GM19328 (cell line): Measurements from ENCODE around the gene IVL.

Experiments used
- ATAC-seq: cut with Tn5 transposase; IDR thresholded peaks from one replicate; pipeline ENCODE4 v1.9.1; 2021; ENCODE audit warnings: mild to moderate bottlenecking, moderate library complexity; ENCODE audit not compliant: unreplicated experiment

Gene IVL, protein sequence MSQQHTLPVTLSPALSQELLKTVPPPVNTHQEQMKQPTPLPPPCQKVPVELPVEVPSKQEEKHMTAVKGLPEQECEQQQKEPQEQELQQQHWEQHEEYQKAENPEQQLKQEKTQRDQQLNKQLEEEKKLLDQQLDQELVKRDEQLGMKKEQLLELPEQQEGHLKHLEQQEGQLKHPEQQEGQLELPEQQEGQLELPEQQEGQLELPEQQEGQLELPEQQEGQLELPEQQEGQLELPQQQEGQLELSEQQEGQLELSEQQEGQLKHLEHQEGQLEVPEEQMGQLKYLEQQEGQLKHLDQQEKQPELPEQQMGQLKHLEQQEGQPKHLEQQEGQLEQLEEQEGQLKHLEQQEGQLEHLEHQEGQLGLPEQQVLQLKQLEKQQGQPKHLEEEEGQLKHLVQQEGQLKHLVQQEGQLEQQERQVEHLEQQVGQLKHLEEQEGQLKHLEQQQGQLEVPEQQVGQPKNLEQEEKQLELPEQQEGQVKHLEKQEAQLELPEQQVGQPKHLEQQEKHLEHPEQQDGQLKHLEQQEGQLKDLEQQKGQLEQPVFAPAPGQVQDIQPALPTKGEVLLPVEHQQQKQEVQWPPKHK

GRCh38 chr1:152907686-152908601 lies at the start of gene IVL:
Gene IVL, plus strand, starts transcription at chr1:152908546. Its CDS starts 1,252 bp downstream, at chr1:152909798.
- ATAC-seq, result no peak

GRCh38 chr1:152859696-152860095 lies 48.6 kb upstream of the IVL start, which contains the start of gene LCE7A:
Gene LCE7A, plus strand, starts transcription at chr1:152859996. Its CDS starts 702 bp downstream, at chr1:152860698.
- no peak for ATAC-seq

DNA sequence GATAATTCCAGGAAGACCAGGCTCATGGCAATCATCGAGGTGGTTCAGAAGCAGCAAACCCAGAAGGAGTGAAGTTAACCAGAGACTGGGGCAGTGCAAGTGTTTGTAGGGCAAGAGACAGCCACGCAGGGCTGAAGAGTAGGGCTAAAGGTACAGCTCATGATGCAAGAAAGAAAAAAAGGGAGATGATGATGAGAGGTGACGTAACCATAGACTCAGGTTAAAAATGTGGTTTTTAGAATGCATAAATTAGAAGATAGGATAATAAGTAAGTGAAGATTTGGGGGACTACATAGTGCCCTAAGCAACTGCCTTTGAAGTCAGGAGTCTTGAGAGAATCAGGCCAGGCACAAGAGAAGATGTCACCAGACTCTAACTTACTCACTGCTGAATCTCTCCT lies 48.2 kb upstream of the IVL start:
- no peak for ATAC-seq

DNA sequence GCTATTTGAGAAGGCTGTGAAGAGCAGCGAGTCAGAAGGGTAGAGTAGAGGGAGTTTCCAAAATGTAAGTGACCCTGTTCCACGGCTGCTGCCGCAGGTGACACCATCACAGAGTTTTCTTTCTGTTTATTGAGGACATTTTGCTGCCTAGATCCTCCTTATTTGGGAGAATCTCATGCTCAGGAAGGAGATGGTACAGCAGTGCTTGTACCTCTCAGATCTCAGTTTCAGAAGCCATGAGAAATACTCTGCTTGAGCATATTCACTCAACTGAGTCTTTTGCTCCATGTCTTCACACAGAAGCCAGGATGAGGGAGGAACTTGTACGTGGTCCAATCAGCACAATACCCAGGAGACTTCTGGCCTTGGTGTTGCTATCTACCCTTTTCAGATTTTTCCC lies 47.0 kb upstream of the IVL start:
- no peak for ATAC-seq

DNA sequence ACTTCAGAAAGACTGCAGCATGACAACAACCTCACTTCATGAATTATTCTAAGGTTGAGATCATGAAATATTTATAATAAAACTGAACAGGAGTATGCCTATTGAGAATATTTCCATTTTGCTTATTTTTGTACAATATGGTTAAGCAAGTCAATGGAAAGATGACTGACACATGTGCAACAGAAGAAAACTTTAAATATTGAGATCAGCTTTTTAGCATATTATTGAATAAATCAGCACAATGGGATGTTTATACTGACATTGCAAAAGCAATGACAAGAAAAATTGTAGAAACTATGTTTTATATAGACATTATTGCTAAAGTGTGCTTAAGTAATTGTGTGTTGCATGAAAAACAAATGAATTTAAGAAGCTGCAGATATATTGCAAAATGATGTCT lies 43.9 kb upstream of the IVL start:
- no peak for ATAC-seq

GRCh38 chr1:152866321-152866720 lies 42.0 kb upstream of the IVL start:
- ATAC-seq, result no peak

- no peak for ATAC-seq
Observed at GRCh38 chr1:152869808-152870419, 38.4 kb upstream of the IVL start.

GRCh38 chr1:152870831-152871730 lies 37.3 kb upstream of the IVL start:
- no peak for ATAC-seq

DNA sequence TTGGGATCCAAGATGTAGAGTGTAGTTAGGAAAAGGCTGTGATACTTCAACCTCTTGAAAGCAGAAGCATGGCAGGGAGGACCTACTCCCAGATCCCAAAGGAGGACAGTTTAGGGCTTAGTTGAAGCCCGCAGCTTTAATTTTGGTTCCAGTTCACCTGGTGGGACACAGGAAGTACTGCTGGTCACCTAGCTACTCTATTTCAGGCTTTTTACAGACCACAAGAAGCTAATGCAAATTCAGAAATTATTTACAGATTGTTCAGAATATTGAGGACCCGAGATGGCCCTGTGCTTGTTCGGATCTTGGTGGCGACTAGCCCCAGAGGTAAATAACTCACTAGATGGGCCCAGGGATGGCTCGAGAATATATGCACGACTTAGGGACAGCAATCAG lies 36.6 kb upstream of the IVL start:
- ATAC-seq, result no peak

- no peak for ATAC-seq
Observed at GRCh38 chr1:152873495-152873894, 34.9 kb upstream of the IVL start.

DNA sequence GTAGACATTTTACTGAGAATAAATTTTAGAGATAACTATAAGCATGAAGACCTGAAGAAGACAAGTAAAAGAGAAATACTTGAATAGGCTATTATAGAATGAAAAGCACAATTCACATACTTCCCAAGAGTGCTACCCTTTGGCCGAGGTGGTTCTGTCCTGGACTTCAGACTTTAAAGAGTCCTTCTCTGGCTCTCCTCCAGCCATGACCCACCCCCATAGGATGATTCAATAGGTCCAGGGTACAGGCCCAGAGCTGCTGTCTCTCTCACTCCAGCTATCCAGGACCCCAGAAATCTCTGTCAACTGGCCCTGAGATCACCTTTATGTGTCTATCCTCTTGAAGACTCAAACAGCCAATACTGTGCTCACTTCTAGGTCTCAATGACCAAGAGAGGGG lies 31.5 kb upstream of the IVL start:
- ATAC-seq, result no peak

GRCh38 chr1:152878042-152878441 lies 30.3 kb upstream of the IVL start, which contains the start of gene SMCP:
Gene SMCP, plus strand, starts transcription at chr1:152878322. Its CDS starts 6,101 bp downstream, at chr1:152884423.
- ATAC-seq, result no peak

- no peak for ATAC-seq
Observed at GRCh38 chr1:152879559-152880198, 28.7 kb upstream of the IVL start.

DNA sequence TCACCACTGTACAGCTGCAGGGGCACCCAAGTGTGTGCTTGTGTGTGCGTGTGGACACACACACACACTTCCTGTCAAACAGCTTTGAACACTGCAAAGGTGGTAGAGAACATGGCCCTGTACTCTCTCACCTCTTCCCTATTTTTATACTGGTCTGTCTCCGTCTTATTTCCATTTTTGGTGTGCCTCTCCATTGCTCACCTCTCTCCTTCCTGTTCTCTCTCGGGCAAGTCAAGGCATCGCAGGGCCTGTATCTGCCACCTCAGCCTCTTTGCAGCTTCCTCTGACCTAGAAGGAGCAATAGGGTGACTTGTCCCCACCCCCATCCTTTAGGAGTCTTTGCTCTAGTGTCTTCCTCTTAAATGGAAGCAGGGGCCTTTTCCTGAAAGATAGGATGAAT lies 28.0 kb upstream of the IVL start:
- no peak for ATAC-seq

DNA sequence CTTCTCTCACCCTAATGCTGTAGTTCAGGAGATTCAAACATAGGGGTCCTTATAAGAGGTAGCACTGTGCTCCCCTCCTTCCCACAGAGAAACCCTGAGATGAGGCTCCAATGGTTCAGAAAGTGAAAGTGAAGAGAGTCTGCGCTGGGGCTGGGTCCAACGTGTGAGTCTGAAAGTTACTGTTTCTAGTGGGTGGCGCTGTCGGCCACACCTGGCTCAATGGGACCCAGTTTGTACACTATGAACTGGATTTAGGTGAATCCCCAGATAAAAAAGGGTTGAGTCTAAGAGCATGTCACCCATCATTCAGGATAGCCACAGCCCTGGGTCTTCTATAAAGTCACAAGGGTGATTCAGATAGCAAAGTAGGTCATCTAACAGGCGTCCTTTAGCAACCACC lies 27.4 kb upstream of the IVL start:
- ATAC-seq, result no peak

DNA sequence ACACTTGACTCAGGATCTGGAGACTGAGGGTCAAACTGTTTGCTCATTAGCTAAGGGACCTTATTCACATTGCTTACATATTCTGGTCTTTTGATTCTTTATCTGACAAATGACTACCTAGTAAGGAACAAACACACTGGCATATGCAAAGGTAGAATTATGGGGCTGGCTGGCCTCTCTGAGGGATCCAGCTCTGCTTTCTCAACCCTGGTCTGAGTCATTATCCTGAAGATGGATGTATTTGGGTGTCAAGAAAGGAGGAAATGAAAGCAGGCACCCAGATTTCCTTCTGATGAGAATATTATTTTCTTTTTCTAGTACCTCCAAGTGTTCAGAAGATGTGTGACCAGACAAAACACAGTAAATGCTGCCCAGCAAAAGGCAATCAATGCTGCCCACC lies 24.3 kb upstream of the IVL start:
- no peak for ATAC-seq

DNA sequence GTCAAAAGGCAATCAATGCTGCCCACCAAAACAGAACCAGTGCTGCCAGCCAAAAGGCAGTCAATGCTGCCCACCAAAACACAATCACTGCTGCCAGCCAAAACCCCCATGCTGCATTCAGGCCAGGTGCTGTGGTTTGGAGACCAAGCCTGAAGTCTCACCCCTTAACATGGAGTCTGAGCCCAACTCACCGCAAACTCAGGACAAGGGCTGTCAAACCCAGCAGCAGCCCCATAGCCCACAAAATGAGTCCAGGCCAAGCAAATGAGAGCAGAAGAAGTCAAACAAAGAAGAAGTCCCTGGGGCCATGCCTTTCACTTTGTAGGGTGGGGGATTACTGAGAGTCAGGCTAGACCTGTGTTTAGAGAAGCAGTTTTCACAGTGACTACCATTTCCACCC lies 23.8 kb upstream of the IVL start:
- no peak for ATAC-seq

GRCh38 chr1:152884966-152885624 lies 23.3 kb upstream of the IVL start:
- no peak for ATAC-seq

GRCh38 chr1:152886085-152886484 lies 22.3 kb upstream of the IVL start:
- no peak for ATAC-seq
